ENCODE data around the gene STPG3. TPM values are rescaled to one million over a fixed set of nuclear protein-coding genes. Genes with fewer than 3 reads are reported as not detected.

Gene STPG3
- total and polyA plus RNA-seq, 9 of the 15 experiments (the other 6 are each of a cell fraction or from before 2014, with no cell fraction given) = not detected

DNA sequence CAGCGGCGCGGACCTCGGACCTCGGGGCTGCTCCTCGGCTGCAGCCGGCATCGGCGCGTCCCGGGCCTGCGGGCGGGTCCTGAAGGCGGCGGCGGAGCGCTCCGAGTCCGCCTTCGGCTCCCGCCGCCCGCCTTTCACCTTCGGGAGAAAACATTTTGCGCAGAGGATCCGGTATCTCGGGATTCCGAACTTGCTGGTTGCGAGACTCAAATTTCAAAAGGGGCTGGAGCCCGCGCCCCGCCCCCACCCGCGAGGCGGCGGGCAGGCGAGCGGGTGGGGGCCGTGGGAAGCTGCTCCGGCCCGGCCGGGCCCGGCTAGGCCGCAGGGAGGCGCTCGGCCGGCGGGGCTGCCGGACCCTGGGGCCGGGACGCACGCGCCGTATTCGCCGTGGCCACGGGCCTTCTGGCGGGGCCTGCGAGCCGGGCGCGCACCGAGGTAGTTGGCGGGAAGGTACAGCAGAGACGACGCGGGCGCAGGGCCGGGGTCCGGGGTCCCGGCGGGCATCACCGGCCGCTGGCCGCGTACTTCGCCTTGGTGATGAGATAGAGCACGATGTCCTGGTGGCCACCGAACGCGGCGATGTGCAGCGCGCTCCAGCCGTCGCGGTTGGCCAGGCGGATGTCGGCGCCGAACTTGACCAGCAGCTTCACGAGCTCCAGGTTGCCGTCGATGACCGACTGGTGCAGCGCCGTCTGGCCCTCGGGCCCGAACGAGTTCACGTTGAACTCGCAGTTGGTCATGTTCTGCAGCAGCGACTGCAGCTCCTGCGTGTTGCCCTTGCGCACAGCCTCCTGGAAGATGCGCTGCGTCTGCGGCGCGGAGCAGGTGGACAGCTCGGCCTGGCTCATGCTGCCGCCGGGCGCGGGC is 50.2 kb downstream of the STPG3 start (continued):
- TF ChIP-seq, protein P1, sequence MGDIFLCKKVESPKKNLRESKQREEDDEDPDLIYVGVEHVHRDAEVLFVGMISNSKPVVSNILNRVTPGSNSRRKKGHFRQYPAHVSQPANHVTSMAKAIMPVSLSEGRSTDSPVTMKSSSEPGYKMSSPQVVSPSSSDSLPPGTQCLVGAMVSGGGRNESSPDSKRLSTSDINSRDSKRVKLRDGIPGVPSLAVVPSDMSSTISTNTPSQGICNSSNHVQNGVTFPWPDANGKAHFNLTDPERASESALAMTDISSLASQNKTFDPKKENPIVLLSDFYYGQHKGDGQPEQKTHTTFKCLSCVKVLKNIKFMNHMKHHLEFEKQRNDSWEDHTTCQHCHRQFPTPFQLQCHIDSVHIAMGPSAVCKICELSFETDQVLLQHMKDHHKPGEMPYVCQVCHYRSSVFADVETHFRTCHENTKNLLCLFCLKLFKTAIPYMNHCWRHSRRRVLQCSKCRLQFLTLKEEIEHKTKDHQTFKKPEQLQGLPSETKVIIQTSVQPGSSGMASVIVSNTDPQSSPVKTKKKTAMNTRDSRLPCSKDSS (IDR thresholded peaks at IDR 0.05; ENCODE audit: low read depth, partially characterized antibody) = no peak
- TF ChIP-seq, protein P2, sequence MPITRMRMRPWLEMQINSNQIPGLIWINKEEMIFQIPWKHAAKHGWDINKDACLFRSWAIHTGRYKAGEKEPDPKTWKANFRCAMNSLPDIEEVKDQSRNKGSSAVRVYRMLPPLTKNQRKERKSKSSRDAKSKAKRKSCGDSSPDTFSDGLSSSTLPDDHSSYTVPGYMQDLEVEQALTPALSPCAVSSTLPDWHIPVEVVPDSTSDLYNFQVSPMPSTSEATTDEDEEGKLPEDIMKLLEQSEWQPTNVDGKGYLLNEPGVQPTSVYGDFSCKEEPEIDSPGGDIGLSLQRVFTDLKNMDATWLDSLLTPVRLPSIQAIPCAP (CRISPR knock-in tag; IDR thresholded peaks at IDR 0.05; ENCODE audit: borderline replicate concordance) = 0 out of 2 replicates have a peak, but pooled peaks have one; percentile 52
- TF ChIP-seq CBX2 (IDR thresholded peaks at IDR 0.05; ENCODE audit: insufficient read depth, low read length, poor library complexity, severe bottlenecking) (no peak), GABPA (tag; conservative IDR thresholded peaks at IDR 0.05; ENCODE audit: low read depth) (peak; percentile 46; the same call in 1 of the 2 replicates), NFIC (IDR thresholded peaks at IDR 0.05) (peak; percentile 67), GATA2 (CRISPR knock-in tag; IDR thresholded peaks at IDR 0.05) (no peak), HDAC6 (IDR thresholded peaks at IDR 0.05; ENCODE audit: low read depth, low read length) (peak; percentile 59; the same call in 1 of the 2 replicates), GTF2F1 (IDR thresholded peaks at IDR 0.05; ENCODE audit: low read depth, low read length) (no peak; the same call in 1 of the 2 replicates), BDP1 (IDR thresholded peaks at IDR 0.05; ENCODE audit: insufficient read depth, insufficient read length) (no peak), ARHGAP35 (IDR thresholded peaks at IDR 0.05; ENCODE audit: partially characterized antibody) (no peak), BHLHE40 (IDR thresholded peaks at IDR 0.05; ENCODE audit: low read length) (peak; percentile 26; the same call in 1 of the 2 replicates), IFI16 (CRISPR knock-in tag; IDR thresholded peaks at IDR 0.05) (no peak), CCAR2 (IDR thresholded peaks at IDR 0.05; ENCODE audit: low read depth, low read length) (no peak), TBL1XR1 (IDR thresholded peaks at IDR 0.05; ENCODE audit: low read length in 2 of 2) (no peak), ZFP1 (CRISPR knock-in tag; IDR thresholded peaks at IDR 0.05) (no peak)
- TF ChIP-seq, protein P3, sequence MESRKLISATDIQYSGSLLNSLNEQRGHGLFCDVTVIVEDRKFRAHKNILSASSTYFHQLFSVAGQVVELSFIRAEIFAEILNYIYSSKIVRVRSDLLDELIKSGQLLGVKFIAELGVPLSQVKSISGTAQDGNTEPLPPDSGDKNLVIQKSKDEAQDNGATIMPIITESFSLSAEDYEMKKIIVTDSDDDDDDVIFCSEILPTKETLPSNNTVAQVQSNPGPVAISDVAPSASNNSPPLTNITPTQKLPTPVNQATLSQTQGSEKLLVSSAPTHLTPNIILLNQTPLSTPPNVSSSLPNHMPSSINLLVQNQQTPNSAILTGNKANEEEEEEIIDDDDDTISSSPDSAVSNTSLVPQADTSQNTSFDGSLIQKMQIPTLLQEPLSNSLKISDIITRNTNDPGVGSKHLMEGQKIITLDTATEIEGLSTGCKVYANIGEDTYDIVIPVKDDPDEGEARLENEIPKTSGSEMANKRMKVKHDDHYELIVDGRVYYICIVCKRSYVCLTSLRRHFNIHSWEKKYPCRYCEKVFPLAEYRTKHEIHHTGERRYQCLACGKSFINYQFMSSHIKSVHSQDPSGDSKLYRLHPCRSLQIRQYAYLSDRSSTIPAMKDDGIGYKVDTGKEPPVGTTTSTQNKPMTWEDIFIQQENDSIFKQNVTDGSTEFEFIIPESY (CRISPR knock-in tag; IDR thresholded peaks at IDR 0.05) = peak; percentile 72
- TF ChIP-seq, protein P4, sequence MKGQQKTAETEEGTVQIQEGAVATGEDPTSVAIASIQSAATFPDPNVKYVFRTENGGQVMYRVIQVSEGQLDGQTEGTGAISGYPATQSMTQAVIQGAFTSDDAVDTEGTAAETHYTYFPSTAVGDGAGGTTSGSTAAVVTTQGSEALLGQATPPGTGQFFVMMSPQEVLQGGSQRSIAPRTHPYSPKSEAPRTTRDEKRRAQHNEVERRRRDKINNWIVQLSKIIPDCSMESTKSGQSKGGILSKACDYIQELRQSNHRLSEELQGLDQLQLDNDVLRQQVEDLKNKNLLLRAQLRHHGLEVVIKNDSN (CRISPR knock-in tag; IDR thresholded peaks at IDR 0.05) = peak; percentile 47; the same call in 1 of the 2 replicates
- TF ChIP-seq, protein P5, sequence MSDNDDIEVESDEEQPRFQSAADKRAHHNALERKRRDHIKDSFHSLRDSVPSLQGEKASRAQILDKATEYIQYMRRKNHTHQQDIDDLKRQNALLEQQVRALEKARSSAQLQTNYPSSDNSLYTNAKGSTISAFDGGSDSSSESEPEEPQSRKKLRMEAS (CRISPR knock-in tag; IDR thresholded peaks at IDR 0.05) = peak; percentile 89
- TF ChIP-seq, protein P6, sequence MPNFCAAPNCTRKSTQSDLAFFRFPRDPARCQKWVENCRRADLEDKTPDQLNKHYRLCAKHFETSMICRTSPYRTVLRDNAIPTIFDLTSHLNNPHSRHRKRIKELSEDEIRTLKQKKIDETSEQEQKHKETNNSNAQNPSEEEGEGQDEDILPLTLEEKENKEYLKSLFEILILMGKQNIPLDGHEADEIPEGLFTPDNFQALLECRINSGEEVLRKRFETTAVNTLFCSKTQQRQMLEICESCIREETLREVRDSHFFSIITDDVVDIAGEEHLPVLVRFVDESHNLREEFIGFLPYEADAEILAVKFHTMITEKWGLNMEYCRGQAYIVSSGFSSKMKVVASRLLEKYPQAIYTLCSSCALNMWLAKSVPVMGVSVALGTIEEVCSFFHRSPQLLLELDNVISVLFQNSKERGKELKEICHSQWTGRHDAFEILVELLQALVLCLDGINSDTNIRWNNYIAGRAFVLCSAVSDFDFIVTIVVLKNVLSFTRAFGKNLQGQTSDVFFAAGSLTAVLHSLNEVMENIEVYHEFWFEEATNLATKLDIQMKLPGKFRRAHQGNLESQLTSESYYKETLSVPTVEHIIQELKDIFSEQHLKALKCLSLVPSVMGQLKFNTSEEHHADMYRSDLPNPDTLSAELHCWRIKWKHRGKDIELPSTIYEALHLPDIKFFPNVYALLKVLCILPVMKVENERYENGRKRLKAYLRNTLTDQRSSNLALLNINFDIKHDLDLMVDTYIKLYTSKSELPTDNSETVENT (CRISPR knock-in tag; IDR thresholded peaks at IDR 0.05) = peak; percentile 47; the same call in 1 of the 2 replicates
